ENCODE measurements around the gene RFC3. TPM values are rescaled to one million over a fixed set of nuclear protein-coding genes. Genes with fewer than 3 reads are reported as not detected.

Gene RFC3
- total and polyA plus RNA-seq, 2 of the 13 experiments (the other 11 are each of a cell fraction or from before 2014, with no cell fraction given) = 16.0 to 55.7 TPM

DNA sequence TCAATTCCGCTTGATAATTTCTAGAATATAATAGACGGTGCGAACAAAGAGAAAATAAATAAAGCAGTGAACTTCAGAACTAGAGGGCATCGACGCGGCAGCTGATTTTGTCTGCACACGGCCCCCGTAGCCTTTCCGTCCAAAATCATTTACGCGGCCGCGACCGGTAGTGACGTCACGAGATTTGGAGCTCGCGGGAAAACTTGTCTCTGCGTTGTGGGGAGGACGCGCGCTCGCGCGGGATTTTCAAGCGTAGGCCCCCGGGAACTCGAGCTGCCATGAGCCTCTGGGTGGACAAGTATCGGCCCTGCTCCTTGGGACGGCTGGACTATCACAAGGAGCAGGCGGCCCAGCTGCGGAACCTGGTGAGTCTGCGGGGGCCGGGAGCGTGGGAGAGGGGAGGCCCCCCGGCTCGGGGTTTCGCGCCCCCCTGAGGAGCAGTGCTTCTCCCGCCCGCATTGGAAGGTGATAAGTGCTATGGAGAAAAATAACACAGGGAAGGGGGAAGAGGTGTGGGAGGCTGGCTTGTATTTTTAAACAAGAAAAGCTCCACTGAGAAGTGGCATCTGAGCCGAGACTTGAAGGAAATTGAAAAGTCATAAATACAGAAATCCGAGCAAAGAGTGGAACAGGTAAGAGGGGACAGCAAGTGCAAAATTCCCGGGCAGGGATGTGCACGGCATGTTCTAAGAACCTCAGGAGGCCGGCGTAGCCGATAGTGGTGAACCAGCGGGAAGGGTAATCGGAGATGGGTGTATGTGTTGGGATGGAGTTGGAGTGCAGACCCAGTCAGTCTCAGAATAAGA is at the start of gene RFC3 (continued):
- peak; percentile 58; the same call in 1 of the 2 replicates for TF ChIP-seq RFXAP (CRISPR knock-in tag; IDR thresholded peaks at IDR 0.05; ENCODE audit: borderline replicate concordance)
- TF ChIP-seq ZNF235 (CRISPR knock-in tag; IDR thresholded peaks at IDR 0.05; ENCODE audit: borderline replicate concordance) = no peak
- no peak for TF ChIP-seq CEBPB (IDR thresholded peaks at IDR 0.05; ENCODE audit: borderline replicate concordance, low read depth, low read length)
- TF ChIP-seq, protein P1, sequence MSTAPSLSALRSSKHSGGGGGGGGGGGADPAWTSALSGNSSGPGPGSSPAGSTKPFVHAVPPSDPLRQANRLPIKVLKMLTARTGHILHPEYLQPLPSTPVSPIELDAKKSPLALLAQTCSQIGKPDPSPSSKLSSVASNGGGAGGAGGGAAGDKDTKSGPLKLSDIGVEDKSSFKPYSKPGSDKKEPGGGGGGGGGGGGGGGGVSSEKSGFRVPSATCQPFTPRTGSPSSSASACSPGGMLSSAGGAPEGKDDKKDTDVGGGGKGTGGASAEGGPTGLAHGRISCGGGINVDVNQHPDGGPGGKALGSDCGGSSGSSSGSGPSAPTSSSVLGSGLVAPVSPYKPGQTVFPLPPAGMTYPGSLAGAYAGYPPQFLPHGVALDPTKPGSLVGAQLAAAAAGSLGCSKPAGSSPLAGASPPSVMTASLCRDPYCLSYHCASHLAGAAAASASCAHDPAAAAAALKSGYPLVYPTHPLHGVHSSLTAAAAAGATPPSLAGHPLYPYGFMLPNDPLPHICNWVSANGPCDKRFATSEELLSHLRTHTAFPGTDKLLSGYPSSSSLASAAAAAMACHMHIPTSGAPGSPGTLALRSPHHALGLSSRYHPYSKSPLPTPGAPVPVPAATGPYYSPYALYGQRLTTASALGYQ (CRISPR knock-in tag; IDR thresholded peaks at IDR 0.05) = peak; percentile 63; the same call in 1 of the 2 replicates
- no peak for TF ChIP-seq ZNF329 (CRISPR knock-in tag; IDR thresholded peaks at IDR 0.05; ENCODE audit: low read depth)
- no peak for TF ChIP-seq SMARCC2 (IDR thresholded peaks at IDR 0.05)
- no peak for TF ChIP-seq ZNF761 (CRISPR knock-in tag; conservative IDR thresholded peaks at IDR 0.05)
- TF ChIP-seq, protein P2, sequence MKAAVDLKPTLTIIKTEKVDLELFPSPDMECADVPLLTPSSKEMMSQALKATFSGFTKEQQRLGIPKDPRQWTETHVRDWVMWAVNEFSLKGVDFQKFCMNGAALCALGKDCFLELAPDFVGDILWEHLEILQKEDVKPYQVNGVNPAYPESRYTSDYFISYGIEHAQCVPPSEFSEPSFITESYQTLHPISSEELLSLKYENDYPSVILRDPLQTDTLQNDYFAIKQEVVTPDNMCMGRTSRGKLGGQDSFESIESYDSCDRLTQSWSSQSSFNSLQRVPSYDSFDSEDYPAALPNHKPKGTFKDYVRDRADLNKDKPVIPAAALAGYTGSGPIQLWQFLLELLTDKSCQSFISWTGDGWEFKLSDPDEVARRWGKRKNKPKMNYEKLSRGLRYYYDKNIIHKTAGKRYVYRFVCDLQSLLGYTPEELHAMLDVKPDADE (CRISPR knock-in tag; IDR thresholded peaks at IDR 0.05) = no peak
- TF ChIP-seq ZNF3 (CRISPR knock-in tag; IDR thresholded peaks at IDR 0.05) = no peak
- TF ChIP-seq TARDBP (CRISPR knock-in tag; IDR thresholded peaks at IDR 0.05) = peak; percentile 70; the same call in 1 of the 2 replicates
- TF ChIP-seq SIN3A (IDR thresholded peaks at IDR 0.05; ENCODE audit: borderline replicate concordance, low read depth, low read length) = peak; percentile 99
- no peak for TF ChIP-seq ZNF383 (CRISPR knock-in tag; IDR thresholded peaks at IDR 0.05; ENCODE audit: borderline replicate concordance)
- TF ChIP-seq HNRNPK (IDR thresholded peaks at IDR 0.05; ENCODE audit: low read depth, low read length, poor library complexity, severe bottlenecking) = no peak
- no peak for TF ChIP-seq TEAD2 (CRISPR knock-in tag; IDR thresholded peaks at IDR 0.05)
- TF ChIP-seq CREB1 (IDR thresholded peaks at IDR 0.05) = peak; percentile 100
- TF ChIP-seq CREB1 (CRISPR knock-in tag; IDR thresholded peaks at IDR 0.05) = peak; percentile 99
- TF ChIP-seq RBFOX2 (IDR thresholded peaks at IDR 0.05; ENCODE audit: low read depth, low read length) = peak; percentile 75
- TF ChIP-seq, protein P3, sequence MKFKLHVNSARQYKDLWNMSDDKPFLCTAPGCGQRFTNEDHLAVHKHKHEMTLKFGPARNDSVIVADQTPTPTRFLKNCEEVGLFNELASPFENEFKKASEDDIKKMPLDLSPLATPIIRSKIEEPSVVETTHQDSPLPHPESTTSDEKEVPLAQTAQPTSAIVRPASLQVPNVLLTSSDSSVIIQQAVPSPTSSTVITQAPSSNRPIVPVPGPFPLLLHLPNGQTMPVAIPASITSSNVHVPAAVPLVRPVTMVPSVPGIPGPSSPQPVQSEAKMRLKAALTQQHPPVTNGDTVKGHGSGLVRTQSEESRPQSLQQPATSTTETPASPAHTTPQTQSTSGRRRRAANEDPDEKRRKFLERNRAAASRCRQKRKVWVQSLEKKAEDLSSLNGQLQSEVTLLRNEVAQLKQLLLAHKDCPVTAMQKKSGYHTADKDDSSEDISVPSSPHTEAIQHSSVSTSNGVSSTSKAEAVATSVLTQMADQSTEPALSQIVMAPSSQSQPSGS (CRISPR knock-in tag; IDR thresholded peaks at IDR 0.05) = peak; percentile 88
- no peak for TF ChIP-seq MIER2 (CRISPR knock-in tag; IDR thresholded peaks at IDR 0.05)
- peak; percentile 69; the same call in 1 of the 2 replicates for TF ChIP-seq MAZ (IDR thresholded peaks at IDR 0.05; ENCODE audit: borderline replicate concordance, low read depth, low read length)
- TF ChIP-seq MAZ (CRISPR knock-in tag; IDR thresholded peaks at IDR 0.05; ENCODE audit: low read depth) = peak; percentile 63
- no peak for TF ChIP-seq RBM22 (optimal IDR thresholded peaks at IDR 0.05; ENCODE audit: low read length)
- peak; percentile 84; the same call in 1 of the 2 replicates for TF ChIP-seq ZNF337 (CRISPR knock-in tag; IDR thresholded peaks at IDR 0.05; ENCODE audit: borderline replicate concordance, low read depth)
- peak; percentile 96 for TF ChIP-seq BORCS8-MEF2B (CRISPR knock-in tag; IDR thresholded peaks at IDR 0.05)
- peak; percentile 81; the same call in 1 of the 2 replicates for TF ChIP-seq ZNF598 (CRISPR knock-in tag; IDR thresholded peaks at IDR 0.05; ENCODE audit: borderline replicate concordance)
- TF ChIP-seq ZNF451 (CRISPR knock-in tag; IDR thresholded peaks at IDR 0.05) = no peak
- TF ChIP-seq ZNF564 (CRISPR knock-in tag; IDR thresholded peaks at IDR 0.05) = no peak
- peak; percentile 38; the same call in 1 of the 2 replicates for TF ChIP-seq HCFC1 (IDR thresholded peaks at IDR 0.05; ENCODE audit: low read depth, low read length)
